ENCODE data around the gene DHTKD1.

DHTKD1 gene

DNA sequence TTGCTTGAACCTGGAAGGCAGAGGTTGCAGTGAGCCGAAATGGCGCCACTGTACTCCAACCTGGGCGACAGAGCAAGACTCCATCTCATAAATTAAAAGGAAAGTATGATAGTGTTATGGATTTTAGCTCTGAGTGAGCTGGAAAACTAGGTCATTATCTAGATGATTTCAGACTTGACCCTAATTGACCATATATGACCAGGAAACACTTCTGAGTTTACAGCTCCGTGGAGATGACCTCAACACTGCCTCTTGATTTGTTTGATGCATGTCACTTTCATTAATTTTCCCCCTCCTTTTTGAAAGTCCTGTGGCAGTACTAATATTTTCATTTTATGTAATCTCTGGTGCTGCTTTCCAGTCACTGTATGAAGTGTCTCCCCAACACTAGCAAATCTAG lies 52.9 kb downstream of the DHTKD1 start:
- TF ChIP-seq, protein P1, sequence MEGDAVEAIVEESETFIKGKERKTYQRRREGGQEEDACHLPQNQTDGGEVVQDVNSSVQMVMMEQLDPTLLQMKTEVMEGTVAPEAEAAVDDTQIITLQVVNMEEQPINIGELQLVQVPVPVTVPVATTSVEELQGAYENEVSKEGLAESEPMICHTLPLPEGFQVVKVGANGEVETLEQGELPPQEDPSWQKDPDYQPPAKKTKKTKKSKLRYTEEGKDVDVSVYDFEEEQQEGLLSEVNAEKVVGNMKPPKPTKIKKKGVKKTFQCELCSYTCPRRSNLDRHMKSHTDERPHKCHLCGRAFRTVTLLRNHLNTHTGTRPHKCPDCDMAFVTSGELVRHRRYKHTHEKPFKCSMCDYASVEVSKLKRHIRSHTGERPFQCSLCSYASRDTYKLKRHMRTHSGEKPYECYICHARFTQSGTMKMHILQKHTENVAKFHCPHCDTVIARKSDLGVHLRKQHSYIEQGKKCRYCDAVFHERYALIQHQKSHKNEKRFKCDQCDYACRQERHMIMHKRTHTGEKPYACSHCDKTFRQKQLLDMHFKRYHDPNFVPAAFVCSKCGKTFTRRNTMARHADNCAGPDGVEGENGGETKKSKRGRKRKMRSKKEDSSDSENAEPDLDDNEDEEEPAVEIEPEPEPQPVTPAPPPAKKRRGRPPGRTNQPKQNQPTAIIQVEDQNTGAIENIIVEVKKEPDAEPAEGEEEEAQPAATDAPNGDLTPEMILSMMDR (IDR thresholded peaks at IDR 0.05; ENCODE audit: low read depth, low read length): no peak
- no peak for DNase-seq (ENCODE audit: extremely low read depth, low read depth)

DNA sequence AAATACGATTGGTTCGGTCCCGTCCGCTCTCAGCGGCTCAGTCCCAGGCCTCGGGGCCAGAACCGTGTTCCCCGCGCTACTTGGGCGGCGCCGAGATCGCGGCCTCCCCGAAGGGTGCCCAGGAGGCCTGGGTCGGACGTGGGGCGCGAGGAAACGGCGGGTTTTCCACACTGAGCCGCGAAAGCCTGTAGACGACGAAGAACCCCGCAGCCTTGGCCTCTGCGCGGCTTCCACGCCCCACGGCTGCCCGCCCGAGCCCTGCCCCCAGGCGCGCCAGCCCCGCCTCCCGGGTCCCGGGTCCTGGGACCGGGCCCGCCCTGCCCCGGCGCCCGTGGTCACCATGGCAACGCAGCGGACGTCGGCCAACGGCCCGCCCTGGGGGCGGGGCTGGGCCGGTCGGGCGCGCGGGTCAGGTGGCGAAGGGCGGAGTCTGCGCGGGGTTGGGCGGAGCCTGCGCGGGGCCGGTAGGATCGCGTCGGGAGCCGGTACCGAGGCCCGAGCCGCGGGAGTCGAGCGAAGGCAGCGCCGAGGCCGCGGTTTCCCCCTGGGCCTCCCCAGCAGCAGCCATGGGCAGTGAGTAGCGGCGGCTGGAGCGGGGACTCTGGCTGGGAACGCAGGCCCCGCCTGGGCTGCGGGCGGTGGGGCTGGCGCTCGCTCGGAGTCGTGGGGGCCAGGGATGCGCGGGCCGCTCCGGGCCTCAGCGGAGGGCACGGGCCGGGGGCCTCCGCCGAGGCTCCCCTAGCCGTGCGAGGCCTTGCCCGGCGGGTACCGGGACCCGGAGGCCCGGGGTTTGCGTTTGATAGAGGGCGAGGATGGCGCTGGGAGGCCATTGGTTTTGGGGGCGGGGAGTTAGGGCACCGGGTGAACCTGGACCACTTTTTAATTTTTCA lies 60.7 kb downstream of the DHTKD1 start, which contains the start of gene SEC61A2:
SEC61A2 (plus strand) TSS at position 456 of the 890 bp plus-strand sequence; CDS start at position 567, 111 bp downstream.
- peak; percentile 70 for DNase-seq (ENCODE audit: extremely low read depth, low read depth)
- TF ChIP-seq, protein P1 (IDR thresholded peaks at IDR 0.05; ENCODE audit: low read depth, low read length): no peak

DNA sequence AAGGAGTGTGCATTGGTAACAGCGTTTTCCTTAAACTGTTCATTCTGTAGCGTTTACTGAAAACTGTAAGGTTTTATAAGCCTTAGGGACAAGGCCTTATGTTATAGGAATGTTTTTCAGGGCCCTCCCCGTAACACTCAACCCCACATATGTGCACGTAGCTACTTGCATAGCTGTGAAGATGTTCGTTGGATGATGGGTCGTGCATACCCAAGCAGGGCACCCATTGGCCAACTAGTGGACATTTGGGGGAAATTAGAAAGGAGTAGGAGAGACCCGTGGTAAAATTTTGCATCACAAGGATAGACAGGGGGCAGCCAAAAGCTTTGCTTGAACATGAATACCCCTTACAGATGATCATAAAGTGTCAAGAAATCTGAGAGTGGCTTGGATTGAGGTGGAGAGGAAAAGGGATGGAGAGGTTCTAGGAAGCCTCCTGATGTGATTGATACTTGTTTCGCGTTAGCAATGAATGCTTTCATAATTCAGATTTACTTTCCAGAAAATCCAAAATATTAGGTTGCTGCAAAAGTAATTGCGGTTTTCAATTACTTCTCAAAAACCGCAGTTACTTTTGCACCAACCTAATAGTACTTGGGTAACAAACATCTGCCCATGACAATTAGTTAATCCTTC lies 61.6 kb downstream of the DHTKD1 start:
- TF ChIP-seq, protein P1 (IDR thresholded peaks at IDR 0.05; ENCODE audit: low read depth, low read length): peak; percentile 57
- DNase-seq (ENCODE audit: extremely low read depth, low read depth): peak; percentile 18

DNA sequence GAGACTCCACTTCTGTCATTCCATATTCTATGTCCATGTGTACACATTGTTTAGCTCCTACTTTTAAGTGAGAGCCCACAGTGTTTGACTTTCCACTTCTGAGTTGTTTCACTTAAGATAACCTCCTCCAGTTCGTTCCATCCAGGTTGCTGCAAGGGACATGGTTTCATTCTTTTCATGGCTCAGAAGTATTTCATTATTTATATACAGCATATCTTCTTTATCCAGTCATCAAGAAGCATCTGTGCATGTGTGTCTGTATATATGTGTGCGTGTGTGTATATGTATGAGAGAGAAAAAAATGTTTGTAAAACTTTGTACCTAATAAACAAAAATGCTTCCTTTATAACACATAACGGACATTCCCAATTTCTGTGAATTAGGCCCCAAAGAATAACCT lies 66.9 kb downstream of the DHTKD1 start:
- TF ChIP-seq, protein P1 (IDR thresholded peaks at IDR 0.05; ENCODE audit: low read depth, low read length): no peak

DNA sequence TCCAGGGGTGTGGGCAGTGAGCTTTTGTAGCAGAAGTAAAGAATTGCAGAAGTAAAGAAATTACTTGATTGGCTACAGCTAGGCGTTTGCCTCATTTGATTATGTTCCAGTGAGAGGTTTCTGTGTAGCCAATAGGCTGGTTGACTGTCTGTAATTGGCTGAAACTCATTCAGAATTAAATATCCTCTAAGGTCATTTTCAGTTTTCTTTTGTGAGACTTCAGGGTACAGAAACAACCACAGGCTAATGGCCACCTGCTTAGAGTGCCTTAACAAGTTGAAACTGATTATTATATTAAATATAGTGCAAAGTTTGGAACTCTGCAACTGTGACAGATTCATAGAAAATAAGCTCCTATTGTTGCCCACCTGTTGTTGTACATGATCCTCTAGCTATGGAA lies 71.3 kb downstream of the DHTKD1 start:
- TF ChIP-seq, protein P1 (IDR thresholded peaks at IDR 0.05; ENCODE audit: low read depth, low read length): no peak
- no peak for DNase-seq (ENCODE audit: extremely low read depth, low read depth)

More for the DNA sequence above, 66.9 kb downstream of the DHTKD1 start:
- no peak for DNase-seq (ENCODE audit: extremely low read depth, low read depth)

DNA sequence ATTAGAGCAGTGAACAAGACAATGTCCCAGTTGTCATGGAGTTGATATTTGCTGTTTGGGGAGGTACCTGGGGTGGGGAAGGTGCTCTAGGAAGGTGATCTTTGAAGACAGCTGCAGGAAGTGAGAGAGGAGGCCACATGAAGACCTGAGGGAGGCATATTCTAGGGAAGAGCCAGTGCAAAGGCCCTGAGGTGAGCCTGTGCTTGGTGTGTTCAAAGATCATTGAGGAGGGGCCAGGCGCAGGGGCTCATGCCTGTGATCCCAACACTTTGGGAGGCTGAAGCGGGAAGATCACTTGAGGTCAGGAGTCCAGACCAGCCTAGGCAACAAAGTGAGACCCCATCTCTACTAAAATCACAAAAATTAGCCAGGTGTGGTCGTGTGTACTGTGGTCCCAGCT lies 75.8 kb downstream of the DHTKD1 start:
- TF ChIP-seq, protein P1 (IDR thresholded peaks at IDR 0.05; ENCODE audit: low read depth, low read length): no peak
- no peak for DNase-seq (ENCODE audit: extremely low read depth, low read depth)

DNA sequence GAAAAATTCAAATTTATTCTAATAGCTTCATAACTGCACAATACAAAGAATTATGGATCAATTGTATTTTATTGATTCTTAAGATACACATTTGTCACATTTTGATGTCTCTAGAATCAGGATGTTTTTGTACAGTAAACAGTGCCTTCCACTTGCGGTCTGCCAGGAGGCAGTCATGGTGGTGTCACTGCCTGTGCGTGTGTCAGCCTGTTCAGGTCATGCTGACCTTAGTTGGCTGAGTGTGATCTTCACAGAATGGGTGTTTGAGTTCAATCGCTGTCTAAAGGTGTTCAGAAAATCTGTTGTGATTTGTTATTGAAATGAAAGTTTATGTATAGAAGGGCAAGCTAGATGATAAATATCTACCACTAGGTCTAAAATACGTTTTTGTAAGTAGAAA lies 81.4 kb downstream of the DHTKD1 start:
- no peak for DNase-seq (ENCODE audit: extremely low read depth, low read depth)
- TF ChIP-seq, protein P1 (IDR thresholded peaks at IDR 0.05; ENCODE audit: low read depth, low read length): no peak
